GM12878 (cell line): Measurements from ENCODE around the gene SCTR. TPM values are rescaled to one million over a fixed set of nuclear protein-coding genes. Genes with fewer than 3 reads are reported as not detected.

Source experiments
- ATAC-seq: fragments of 200-7000 bp; cut with Tn5 transposase; 3 replicates; pipeline ENCODE4 v1.9.1; 2020; ENCODE audit warnings: mild to moderate bottlenecking, moderate library complexity
- Bru-seq: library from RNA; stranded (reverse); fragments of 400-500 nt; gene quantifications from one replicate; lab custom pipeline; 2021; lab: Mats Ljungman, UMichigan
- BruChase-seq, 2 experiments: library from RNA; stranded (reverse); fragments of 400-500 nt; gene quantifications; one replicate each; lab custom pipeline; 2021; lab: Mats Ljungman, UMichigan
- BruUV-seq: library from RNA; stranded (reverse); fragments of 400-500 nt; replicated peaks from 2 replicates; lab custom pipeline; 2021; lab: Mats Ljungman, UMichigan
- CTCF ChIA-PET: fragments of 300-600 bp; sonication (Branson Sonifier 250); formaldehyde crosslinking; extraction: SDS; loops from one replicate; lab custom pipeline; 2021; ENCODE audit warnings: inconsistent platforms; lab: Yijun Ruan, JAX
- POLR2A ChIA-PET: fragments of 350-600 bp; formaldehyde crosslinking; extraction: SDS; loops from one replicate; lab custom pipeline; 2021; ENCODE audit warnings: inconsistent platforms; lab: Charles Lee
- RAD21 ChIA-PET: fragments of 300-600 bp; sonication (Branson Sonifier 250); formaldehyde crosslinking; loops from one replicate; lab custom pipeline; 2023; ENCODE audit warnings: antibody characterized with exemption; ENCODE audit not compliant: unreplicated experiment; lab: Charles Lee
- SMC1A ChIA-PET: fragments of 300-600 bp; sonication (Branson Sonifier 250); formaldehyde crosslinking; loops from one replicate; lab custom pipeline; 2023; ENCODE audit not compliant: unreplicated experiment, uncharacterized antibody; lab: Charles Lee
- DNase-seq: peaks from one replicate; pipeline ENCODE4 v3.0.0-alpha.2; 2011; ENCODE audit warnings: low read depth, low spot score
- FAIRE-seq: peaks from 3 replicates; lab custom pipeline; 2011; peaks lifted over from hg19 to GRCh38; lab: Jason Lieb, UNC
- H2AFZ ChIP-seq: 2 replicates; pipeline ENCODE4 v1.6.0; 2011; ENCODE audit warnings: low read depth, low read length, control low read depth; ENCODE audit not compliant: control insufficient read depth
- H3K27ac ChIP-seq: 2 replicates; pipeline ENCODE4 v1.5.1; 2011; ENCODE audit warnings: control low read depth; ENCODE audit not compliant: control insufficient read depth, insufficient read depth
- H3K27me3 ChIP-seq, 2 experiments: replicated peaks in 1 of 2; 2 replicates each; pipeline versions ENCODE4 v1.6.0 to v1.6.1; 2011; ENCODE audit warnings: low read length in 1 of 2; ENCODE audit not compliant: control insufficient read depth in 2 of 2, insufficient read depth in 2 of 2
- H3K36me3 ChIP-seq, 2 experiments: 2 replicates each; pipeline ENCODE4 v1.5.1; 2011; ENCODE audit warnings: low read length in 1 of 2; ENCODE audit not compliant: control insufficient read depth in 2 of 2, insufficient read depth in 2 of 2
- H3K4me1 ChIP-seq: 2 replicates; pipeline ENCODE4 v1.6.1; 2011; ENCODE audit warnings: mild to moderate bottlenecking, low read length, moderate library complexity, mixed read lengths; ENCODE audit not compliant: control insufficient read depth, insufficient read depth
- H3K4me2 ChIP-seq: 2 replicates; pipeline ENCODE4 v1.6.0; 2011; ENCODE audit warnings: control low read depth; ENCODE audit not compliant: control insufficient read depth, insufficient read depth
- H3K4me3 ChIP-seq: fragments of 200-600 bp; sonication (generic); 2 replicates; pipeline ENCODE4 v1.5.1; 2016
- H3K79me2 ChIP-seq: 2 replicates; pipeline ENCODE4 v1.6.0; 2011; ENCODE audit warnings: low read length; ENCODE audit not compliant: control insufficient read depth, insufficient read depth
- H3K9ac ChIP-seq: 2 replicates; pipeline ENCODE4 v1.8.0; 2011; ENCODE audit warnings: low read length, control low read depth, mixed read lengths; ENCODE audit not compliant: control insufficient read depth, insufficient read depth
- H3K9me3 ChIP-seq: replicated peaks from 3 replicates; pipeline ENCODE4 v1.5.1; 2011; ENCODE audit warnings: mild to moderate bottlenecking, low read length; ENCODE audit not compliant: control insufficient read depth, insufficient read depth
- H4K20me1 ChIP-seq: 2 replicates; pipeline ENCODE4 v1.6.0; 2011; ENCODE audit not compliant: control insufficient read depth, insufficient read depth
- CBFB ChIP-seq: IDR thresholded peaks from 2 replicates; pipeline ENCODE4 v1.6.1; 2016; ENCODE audit warnings: antibody characterized with exemption, low read depth
- CBX3 ChIP-seq: fragments of 200-600 bp; sonication (generic); IDR thresholded peaks from 2 replicates; pipeline ENCODE4 v1.6.1; 2016; ENCODE audit warnings: low read depth, borderline replicate concordance
- CREB1 ChIP-seq: IDR thresholded peaks from 2 replicates; pipeline ENCODE4 v1.6.1; 2012; ENCODE audit warnings: low read depth, mild to moderate bottlenecking, inconsistent platforms
- ELK1 ChIP-seq: IDR thresholded peaks from 2 replicates; pipeline ENCODE4 v1.6.1; 2012; ENCODE audit warnings: low read depth, low read length, improper control_type of control experiment
- FOS ChIP-seq: IDR thresholded peaks from 3 replicates; pipeline ENCODE4 v1.6.1; 2011; ENCODE audit warnings: borderline replicate concordance; ENCODE audit not compliant: insufficient read length; ENCODE audit errors: extremely low read depth
- GATAD2B ChIP-seq: fragments of 450-650 bp; conservative IDR thresholded peaks from 2 replicates; pipeline ENCODE4 v1.6.1; 2017; ENCODE audit warnings: low read depth, mild to moderate bottlenecking, moderate library complexity
- HSF1 ChIP-seq: fragments of 150-350 bp; IDR thresholded peaks from 2 replicates; pipeline ENCODE4 v1.6.1; 2014; ENCODE audit warnings: mild to moderate bottlenecking, low read depth, low read length
- MYB ChIP-seq: fragments of 150-350 bp; IDR thresholded peaks from 2 replicates; pipeline ENCODE4 v1.6.1; 2014; ENCODE audit warnings: mild to moderate bottlenecking, low read depth, low read length, borderline replicate concordance
- RAD51 ChIP-seq: fragments of 450-650 bp; IDR thresholded peaks from 2 replicates; pipeline ENCODE4 v1.6.1; 2016; ENCODE audit warnings: moderate library complexity, mild to moderate bottlenecking, inconsistent platforms
- SIN3A ChIP-seq: IDR thresholded peaks from 2 replicates; pipeline ENCODE4 v1.6.1; 2012; ENCODE audit warnings: low read depth, low read length, improper control_type of control experiment
- SMAD5 ChIP-seq: IDR thresholded peaks from 2 replicates; pipeline ENCODE4 v1.6.1; 2016; ENCODE audit warnings: antibody characterized with exemption, low read depth
- SPI1 ChIP-seq: IDR thresholded peaks from 2 replicates; pipeline ENCODE4 v1.6.1; 2011; ENCODE audit warnings: low read depth, mild to moderate bottlenecking, low read length, moderate library complexity, borderline replicate concordance; ENCODE audit not compliant: insufficient read depth
- YY1 ChIP-seq: IDR thresholded peaks from 2 replicates; pipeline ENCODE4 v1.6.1; 2011; ENCODE audit warnings: low read depth, mild to moderate bottlenecking, low read length
- ZNF384 ChIP-seq: IDR thresholded peaks from 2 replicates; pipeline ENCODE4 v1.6.1; 2012; ENCODE audit warnings: low read depth, mild to moderate bottlenecking, low read length, improper control_type of control experiment, borderline replicate concordance
- WGBS: methylation state at CpG from one replicate; pipeline ENCODE4 v1.1.6; 2016; ENCODE audit warnings: low lambda C conversion rate; ENCODE audit not compliant: insufficient replicate concordance, insufficient coverage; ENCODE audit errors: missing lambda C conversion rate; 5-methylcytosine and 5-hydroxymethylcytosine counted together
- in situ Hi-C: fragments of 300-500 bp; cut with MboI; formaldehyde crosslinking; loops from 9 replicates; pipeline ENCODE4 v1.14.3; 2018; ENCODE audit warnings: mixed read lengths
- intact Hi-C: fragments of 100-400 bp; cut with micrococcal nuclease; formaldehyde crosslinking; loops from one replicate; pipeline ENCODE4 v1.14.2; 2022; ENCODE audit not compliant: unreplicated experiment
- long read RNA-seq, 2 experiments: library from polyadenylated mRNA; unstranded; transcript quantifications; one replicate each; pipeline ENCODE4 v2.0.0, GENCODE V29; 2019 to 2020
- polyA minus RNA-seq, 3 experiments: library from RNA; depleted of rRNA, polyadenylated mRNA; stranded (reverse); fragments of >200 nt; gene quantifications; 2 replicates each; pipeline ENCODE4 v1.2.3, GENCODE V29; 2011
- polyA plus RNA-seq, 11 experiments: library from polyadenylated mRNA; depleted of rRNA in 4 of 11; unstranded in 6 of 11; stranded (reverse) in 5 of 11; fragments of >200 nt; fragmentation: Nextera tagmentation in 4 of 11; fragmentation: Illumina TruSeq in 1 of 11; extraction: Ambion mirVana in 4 of 11; extraction: Trizol in 1 of 11; gene quantifications; 1 replicate in 1 of 11; 2 replicates in 10 of 11; pipeline versions ENCODE4 v1.2.1 to v1.2.3, GENCODE V29; 2011 to 2016; ENCODE audit warnings: inconsistent platforms in 2 of 11, missing spikeins in 2 of 11, low read depth in 1 of 11
- total RNA-seq, 4 experiments: library from RNA; depleted of rRNA in 3 of 4; stranded (reverse); fragments of >200 nt in 3 of 4; fragmentation: Illumina TruSeq in 1 of 4; extraction: Trizol in 1 of 4; gene quantifications; 2 replicates each; pipeline versions ENCODE4 v1.2.1 to v1.2.3, GENCODE V29; 2013 to 2021

Gene SCTR
- total RNA-seq (2013; cell fraction: nucleolus; rRNA removed): not detected in 2 replicates
- total RNA-seq (2014; rRNA removed): not detected in 2 replicates
- total RNA-seq (2014; rRNA removed; fragmentation: Illumina TruSeq; extraction: Trizol): not detected in 2 replicates
- total RNA-seq (2021): not detected in 2 replicates
- not detected for polyA plus RNA-seq (2011; ENCODE audit: low read depth)
- polyA plus RNA-seq (2011; rRNA removed): 0.07 and 0.26 TPM in 2 replicates
- polyA plus RNA-seq (2011; cell fraction: cytosol; rRNA removed): 0.08 and 0.13 TPM in 2 replicates
- 0.26 and 0.45 TPM in 2 replicates for polyA plus RNA-seq (2011; cell fraction: nucleus; rRNA removed)
- polyA plus RNA-seq (2012): not detected in 2 replicates
- not detected in 2 replicates for polyA plus RNA-seq (2014; fragmentation: Illumina TruSeq; extraction: Trizol)
- polyA plus RNA-seq (2014; fragmentation: Nextera tagmentation; extraction: Ambion mirVana): not detected
- polyA plus RNA-seq (2014; rRNA removed): not detected in 2 replicates
- polyA plus RNA-seq (2016; fragmentation: Nextera tagmentation; extraction: Ambion mirVana): not detected
- 0.15 TPM in 1 of 2 replicates, not detected in the other for polyA minus RNA-seq (2011; rRNA and poly(A)+ RNA removed)
- not detected in 2 replicates for polyA minus RNA-seq (2011; cell fraction: cytosol; rRNA and poly(A)+ RNA removed)
- polyA minus RNA-seq (2011; cell fraction: nucleus; rRNA and poly(A)+ RNA removed): 0.19 and 0.60 TPM in 2 replicates
- percentile 15 among the genes with signal in this experiment for Bru-seq, nascent RNA
- percentile 8 among the genes with signal in this experiment for BruChase-seq, experiment 1, labeled RNA remaining after a 6-hour chase
- BruChase-seq, experiment 2, labeled RNA remaining after a 2-hour chase: percentile 7 among the genes with signal in this experiment
- long read RNA-seq, experiment 1: 0 reads
- long read RNA-seq, experiment 2: 0 reads

- Histone ChIP-seq H3K27ac (no peak within 1 kb of the TSS), H3K9me3 (no peaks in the 10 kb centered on the region), H3K79me2 (no peaks in the 10 kb centered on the region), H3K4me2 (no peak within 1 kb of the TSS), H3K36me3 (no peaks in the 10 kb centered on the region), H2AFZ (no peak within 1 kb of the TSS), H3K4me1 (no peaks in the 10 kb centered on the region), H4K20me1 (no peaks in the 10 kb centered on the region), H3K9ac (no peak within 1 kb of the TSS), H3K27me3 (peaks cover 3 to 7% of the 10 kb centered on the region in 2 experiments; a peak in 2 of 4 replicates), H3K4me3 (no peak within 1 kb of the TSS)
- DNase-seq: no peak
- ChIA-PET RAD21 (no interaction called here), POLR2A (no interaction called here), CTCF (no interaction called here), SMC1A (no interaction called here)
- no peak for ATAC-seq
- in situ Hi-C loops (no loop called here), intact Hi-C loops (no loop called here)
- WGBS: 44% methylated on average over 21 of the region's 74 CpGs
- BruUV-seq: no TSS peak
- no peak for TF ChIP-seq CBFB
- no peak for TF ChIP-seq GATAD2B
- TF ChIP-seq HSF1: no peak
- no peak for TF ChIP-seq ELK1
- no peak for TF ChIP-seq SPI1
- no peak for TF ChIP-seq RAD51
- TF ChIP-seq CBX3: no peak
- TF ChIP-seq FOS: no peak
- no peak for TF ChIP-seq ZNF384
- TF ChIP-seq SIN3A: no peak
- no peak for TF ChIP-seq SMAD5
- no peak for TF ChIP-seq YY1
- TF ChIP-seq CREB1: no peak
- TF ChIP-seq MYB: no peak
- FAIRE-seq: no peak
These were observed at the start of gene SCTR for GRCh38 chr2:119523952-119524694. TSS of gene SCTR (minus strand) at chr2:119524483. CDS start at chr2:119524226, 257 bp downstream.
